ENCODE data around the gene EXTL2. TPM values are rescaled to one million over a fixed set of nuclear protein-coding genes. Genes with fewer than 3 reads are reported as not detected.

EXTL2 gene
- total RNA-seq, result 8.9 and 15.2 TPM in 2 replicates

DNA sequence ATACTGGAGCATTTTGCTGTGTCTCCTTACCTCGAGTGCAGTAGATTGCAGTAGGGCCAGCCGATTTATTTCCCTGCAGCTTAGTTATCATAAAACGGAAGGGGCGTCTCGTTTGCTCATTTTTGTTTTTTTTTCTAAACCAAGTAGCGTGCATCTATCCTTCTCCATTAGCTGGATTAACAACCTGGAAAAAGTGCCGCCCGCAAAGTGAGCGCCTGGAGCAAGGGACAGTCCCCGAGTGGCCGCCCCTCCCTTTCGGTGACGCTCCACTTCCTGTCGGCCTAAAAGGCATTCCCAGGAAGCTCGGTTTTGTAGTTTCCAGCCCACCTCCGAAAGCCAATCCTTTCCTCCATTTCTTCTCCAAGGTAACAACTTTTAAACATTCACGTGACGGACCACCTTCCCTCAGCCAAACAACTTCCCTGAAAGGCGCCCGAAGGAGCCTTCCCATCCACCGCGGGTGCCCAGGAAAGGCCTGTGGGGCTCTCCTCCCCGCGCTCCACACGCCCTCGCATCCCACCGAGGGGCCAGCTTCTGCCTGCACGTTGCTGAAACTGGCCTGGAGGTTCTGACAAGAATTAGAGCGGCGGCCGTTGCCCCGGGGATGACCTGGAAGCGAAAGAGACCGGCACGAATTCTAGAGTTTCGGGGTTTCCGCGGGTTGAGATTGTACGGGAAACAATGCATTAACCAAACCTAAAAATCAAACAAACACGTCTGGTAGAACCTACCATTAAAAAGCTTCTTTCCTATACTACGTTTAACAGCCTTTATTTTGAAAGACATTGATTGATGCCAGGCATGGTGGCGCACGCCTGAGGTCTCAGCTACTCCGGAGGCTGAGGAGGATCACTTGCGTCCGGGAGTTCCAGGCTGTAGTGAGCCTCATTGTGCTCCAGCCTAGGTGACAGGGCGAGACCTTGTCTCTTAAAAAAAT, at the start of gene EXTL2:
Gene EXTL2 (minus strand): TSS at position 240 of the 937 bp plus-strand sequence. CDS start 6,085 bp downstream, outside the sequence.

GRCh38 chr1:100895540-100896480, 1.2 kb upstream of the EXTL2 start, which contains the start of gene SLC30A7:
SLC30A7 (plus strand) TSS chr1:100896090; CDS start chr1:100896263, 173 bp downstream.

Other genes starting within 250 kb of the EXTL2 start
- gene VCAM1, start 175.1 kb downstream of the EXTL2 start, total RNA-seq, result 4.5 and 84.6 TPM in 2 replicates
- gene SLC30A7, start 1.2 kb upstream of the EXTL2 start, total RNA-seq, result 14.1 and 39.1 TPM in 2 replicates
- gene DPH5, start 130.9 kb upstream of the EXTL2 start, total RNA-seq, result 11.2 and 16.0 TPM in 2 replicates

All from bladder microvascular endothelial cell (primary cell).